ENCODE data around the gene SLC25A38. TPM values are rescaled to one million over a fixed set of nuclear protein-coding genes. Genes with fewer than 3 reads are reported as not detected.

The SLC25A38 gene
- total and polyA plus RNA-seq, 10 of the 15 experiments (the other 5 are each of a cell fraction or from before 2014, with no cell fraction given) = 15.2 to 55.2 (median 39.2) TPM

- Histone ChIP-seq H3K4me3 (no peak overlapping the region), H3K9me3 (replicated peaks; ENCODE audit: control insufficient read depth, insufficient read depth, low read length) (no peaks in the 10 kb centered on the region), H2AFZ (ENCODE audit: control insufficient read depth, low read depth, low read length) (no peak overlapping the region), H4K20me1 (ENCODE audit: control insufficient read depth, insufficient read depth) (no peaks in the 10 kb centered on the region), H3K4me1 (ENCODE audit: control insufficient read depth, insufficient read depth, low read length) (peaks cover 11% of the 10 kb centered on the region), H3K36me3 (ENCODE audit: control insufficient read depth in 2 of 2, insufficient read depth in 2 of 2, low read length in 1 of 2) (no peaks in the 10 kb centered on the region), H3K27me3 (replicated peaks in 1 of 2; ENCODE audit: control insufficient read depth in 2 of 2, insufficient read depth in 2 of 2, low read length in 1 of 2) (no peaks in the 10 kb centered on the region), H3K79me2 (ENCODE audit: control insufficient read depth, insufficient read depth, low read length) (no peaks in the 10 kb centered on the region), H3K27ac (ENCODE audit: control insufficient read depth, insufficient read depth) (no peak overlapping the region), H3K4me2 (ENCODE audit: control insufficient read depth, insufficient read depth) (no peak overlapping the region), H3K9ac (ENCODE audit: control insufficient read depth, insufficient read depth, low read length) (no peak overlapping the region)
- SMC1A ChIA-PET (ENCODE audit: uncharacterized antibody, unreplicated experiment) = interaction anchor here (1.5 kb wide), 1 partner anchor 12 kb away, joined by 4 read pairs; no protein-coding TSS in a partner anchor
- intact Hi-C loops (cut with micrococcal nuclease; ENCODE audit: unreplicated experiment) (no loop called here), in situ Hi-C loops (cut with MboI) (no loop called here)
- no peak for TF ChIP-seq CTCF (IDR thresholded peaks at IDR 0.05 in 2 of 3, conservative IDR thresholded peaks at IDR 0.05 in 1 of 3; ENCODE audit: control insufficient read depth in 2 of 3, extremely low read depth in 1 of 3, insufficient read depth in 1 of 3, low read depth in 3 of 3, low read length in 3 of 3)
- no peak for TF ChIP-seq HDGF (IDR thresholded peaks at IDR 0.05)
- no peak for TF ChIP-seq IKZF1 (conservative IDR thresholded peaks at IDR 0.05)
- TF ChIP-seq NR2F1 (conservative IDR thresholded peaks at IDR 0.05) = no peak
- no peak for TF ChIP-seq SUZ12 (IDR thresholded peaks at IDR 0.05; ENCODE audit: unreplicated experiment)
- TF ChIP-seq ZNF687 (IDR thresholded peaks at IDR 0.05) = no peak
- no peak for TF ChIP-seq ZBED1 (IDR thresholded peaks at IDR 0.05; ENCODE audit: borderline replicate concordance)
- TF ChIP-seq SREBF2 (IDR thresholded peaks at IDR 0.05; ENCODE audit: low read length) = no peak
- no peak for TF ChIP-seq ELK1 (IDR thresholded peaks at IDR 0.05; ENCODE audit: low read depth, low read length)
- no peak for TF ChIP-seq ZNF622 (IDR thresholded peaks at IDR 0.05)
- no peak for TF ChIP-seq KAT2A (conservative IDR thresholded peaks at IDR 0.05; ENCODE audit: control insufficient read depth, low read depth, low read length)
- no peak for TF ChIP-seq TCF7 (IDR thresholded peaks at IDR 0.05; ENCODE audit: borderline replicate concordance)
- no peak for TF ChIP-seq BCL11A (IDR thresholded peaks at IDR 0.05; ENCODE audit: low read depth, low read length)
- no peak for TF ChIP-seq YY1 (IDR thresholded peaks at IDR 0.05; ENCODE audit: low read depth, low read length)
- no peak for TF ChIP-seq CBX3 (IDR thresholded peaks at IDR 0.05; ENCODE audit: borderline replicate concordance, low read depth)
- TF ChIP-seq SPI1 (IDR thresholded peaks at IDR 0.05; ENCODE audit: borderline replicate concordance, insufficient read depth, low read depth, low read length) = no peak
- no peak for TF ChIP-seq CREM (IDR thresholded peaks at IDR 0.05; ENCODE audit: low read depth)
- CTCF ChIA-PET = interaction anchor here (1.6 kb wide), 1 partner anchor 12 kb away, joined by 3 read pairs; no protein-coding TSS in a partner anchor
- FAIRE-seq (no peak), ATAC-seq (no peak), DNase-seq (ENCODE audit: low read depth, low spot score) (no peak)
- no TSS peak for BruUV-seq (replicated peaks)
- RAD21 ChIA-PET (ENCODE audit: unreplicated experiment) = interaction anchor here (2.1 kb wide), 1 partner anchor 42 kb away, joined by 4 read pairs; no protein-coding TSS in a partner anchor
- POLR2A ChIA-PET = interaction anchor here (1.3 kb wide), 1 partner anchor 14 kb away, joined by 3 read pairs; no protein-coding TSS in a partner anchor
Measured at GRCh38 chr3:39333607-39334006, 49.6 kb upstream of the SLC25A38 start.
